NK-92 (cell line): ENCODE data around the gene CYS1.
"Not testable (repeated sequence)": the region's sequence is repeated elsewhere in the genome, so short reads cannot be mapped to it uniquely, and the experiment has no call there.

Experiments used
- DNase-seq: peaks from one replicate; lab custom pipeline; 2025; ENCODE audit not compliant: unreplicated experiment; lab: John Stamatoyannopoulos, UW

CYS1 gene

DNA sequence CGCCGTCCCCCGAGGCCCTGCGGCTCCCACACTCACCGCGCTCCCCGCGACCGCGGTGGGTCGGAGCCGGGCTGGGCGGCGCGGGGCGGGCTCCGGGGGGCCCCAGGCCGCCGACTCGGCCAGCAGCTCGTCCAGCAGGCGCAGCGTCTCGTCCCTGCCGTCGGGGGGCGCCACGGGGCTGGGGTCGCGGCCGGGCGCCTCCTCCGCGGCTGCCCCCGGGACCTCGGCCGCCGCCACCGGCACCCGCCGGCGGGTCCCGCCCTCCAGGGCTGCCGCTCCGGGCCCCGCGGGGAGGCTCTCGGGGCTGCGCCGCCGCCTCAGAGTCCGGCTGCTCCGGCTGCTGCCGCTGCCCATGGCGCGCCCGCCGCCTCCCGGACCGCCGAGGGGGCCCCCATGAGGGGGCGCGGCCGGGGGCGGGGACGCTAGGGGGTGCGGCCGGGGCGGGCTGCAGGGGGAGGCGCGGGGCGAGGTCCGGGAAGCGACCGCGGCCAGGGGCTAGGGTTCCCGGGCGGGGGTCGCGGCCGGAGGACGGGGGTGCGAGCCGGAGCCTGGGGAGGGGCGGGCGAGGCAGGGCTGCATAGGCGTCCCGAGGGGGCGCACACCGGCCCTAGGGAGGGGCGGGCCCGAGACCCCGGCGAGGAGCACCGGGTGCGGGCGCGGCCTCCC is at the start of gene CYS1:
Gene CYS1 (minus strand): TSS at position 542 of the 666 bp plus-strand sequence. CDS start 188 bp downstream, at position 354.
- DNase-seq: no peak

GRCh38 chr2:10129490-10129889 is 49.3 kb upstream of the CYS1 start:
- no peak for DNase-seq

- DNase-seq: no peak
Observed at GRCh38 chr2:10128420-10128819, 48.2 kb upstream of the CYS1 start.

GRCh38 chr2:10126632-10127026 is 46.4 kb upstream of the CYS1 start:
- no peak for DNase-seq

GRCh38 chr2:10125842-10126631 is 45.8 kb upstream of the CYS1 start:
- no peak for DNase-seq

DNA sequence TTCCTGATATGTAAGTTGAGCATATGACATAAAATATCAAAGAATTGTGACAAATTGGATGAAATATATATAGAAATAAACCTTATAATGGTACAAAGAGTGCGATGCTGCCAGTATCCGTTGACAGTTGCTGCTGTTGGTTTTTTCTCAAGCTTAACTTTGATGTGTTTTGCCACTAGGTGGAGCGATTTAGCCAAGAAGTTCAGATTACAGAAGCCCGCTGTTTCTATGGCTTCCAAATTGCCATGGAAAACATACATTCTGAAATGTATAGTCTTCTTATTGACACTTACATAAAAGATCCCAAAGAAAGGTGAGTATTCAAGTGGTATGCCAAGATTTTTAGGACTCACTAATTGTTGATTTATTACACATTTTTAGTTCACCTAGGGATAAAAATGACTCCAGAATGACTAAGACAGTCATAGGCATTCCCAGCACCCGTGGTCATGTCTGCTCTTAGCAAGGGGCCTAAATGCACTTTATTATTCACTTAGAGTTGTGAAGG is 44.4 kb upstream of the CYS1 start:
- no peak for DNase-seq

DNA sequence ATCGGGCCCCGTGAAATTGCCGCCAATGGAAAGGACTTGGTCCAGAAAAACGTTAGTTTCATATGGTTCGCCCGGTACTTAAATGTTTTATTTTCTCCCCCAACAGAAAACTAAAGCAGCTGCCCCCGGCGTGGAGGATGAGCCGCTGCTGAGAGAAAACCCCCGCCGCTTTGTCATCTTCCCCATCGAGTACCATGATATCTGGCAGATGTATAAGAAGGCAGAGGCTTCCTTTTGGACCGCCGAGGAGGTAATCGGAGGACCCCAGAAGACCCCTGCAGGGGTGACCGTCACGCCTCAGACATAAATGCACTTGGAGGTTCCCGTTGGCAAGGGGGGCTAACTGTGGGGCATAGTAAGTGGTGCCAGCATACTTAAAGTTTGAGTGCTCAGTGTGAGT is 43.1 kb upstream of the CYS1 start:
- DNase-seq: no peak

DNA sequence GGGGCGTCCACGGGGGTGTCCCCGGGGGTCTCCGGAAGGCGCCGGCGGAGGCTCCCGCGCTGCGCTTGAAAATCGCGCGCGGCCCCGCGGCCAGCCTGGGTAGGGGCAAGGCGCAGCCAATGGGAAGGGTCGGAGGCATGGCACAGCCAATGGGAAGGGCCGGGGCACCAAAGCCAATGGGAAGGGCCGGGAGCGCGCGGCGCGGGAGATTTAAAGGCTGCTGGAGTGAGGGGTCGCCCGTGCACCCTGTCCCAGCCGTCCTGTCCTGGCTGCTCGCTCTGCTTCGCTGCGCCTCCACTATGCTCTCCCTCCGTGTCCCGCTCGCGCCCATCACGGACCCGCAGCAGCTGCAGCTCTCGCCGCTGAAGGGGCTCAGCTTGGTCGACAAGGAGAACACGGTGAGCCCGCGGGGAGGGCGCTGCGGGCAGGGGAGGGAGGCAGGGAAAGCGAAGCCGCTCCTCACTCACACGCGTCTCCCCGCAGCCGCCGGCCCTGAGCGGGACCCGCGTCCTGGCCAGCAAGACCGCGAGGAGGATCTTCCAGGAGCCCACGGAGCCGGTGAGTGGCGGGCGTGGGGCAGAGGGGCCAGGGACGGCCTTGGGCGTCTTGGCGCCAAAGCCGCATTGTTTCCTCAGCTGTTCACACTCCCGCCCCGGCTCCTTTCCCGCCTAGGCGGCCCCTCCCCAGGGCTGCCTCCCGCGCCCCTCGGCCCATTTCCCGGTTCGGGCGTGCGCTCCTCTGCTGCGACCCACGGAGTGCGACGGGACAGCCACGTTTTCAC is 42.5 kb upstream of the CYS1 start, which contains the start of gene RRM2:
Gene RRM2 (plus strand): TSS at position 240 of the 781 bp plus-strand sequence. CDS start 60 bp downstream, at position 300.
- peak; percentile 50 for DNase-seq

- DNase-seq: no peak
Observed at GRCh38 chr2:10120877-10121574, 40.8 kb upstream of the CYS1 start.

DNA sequence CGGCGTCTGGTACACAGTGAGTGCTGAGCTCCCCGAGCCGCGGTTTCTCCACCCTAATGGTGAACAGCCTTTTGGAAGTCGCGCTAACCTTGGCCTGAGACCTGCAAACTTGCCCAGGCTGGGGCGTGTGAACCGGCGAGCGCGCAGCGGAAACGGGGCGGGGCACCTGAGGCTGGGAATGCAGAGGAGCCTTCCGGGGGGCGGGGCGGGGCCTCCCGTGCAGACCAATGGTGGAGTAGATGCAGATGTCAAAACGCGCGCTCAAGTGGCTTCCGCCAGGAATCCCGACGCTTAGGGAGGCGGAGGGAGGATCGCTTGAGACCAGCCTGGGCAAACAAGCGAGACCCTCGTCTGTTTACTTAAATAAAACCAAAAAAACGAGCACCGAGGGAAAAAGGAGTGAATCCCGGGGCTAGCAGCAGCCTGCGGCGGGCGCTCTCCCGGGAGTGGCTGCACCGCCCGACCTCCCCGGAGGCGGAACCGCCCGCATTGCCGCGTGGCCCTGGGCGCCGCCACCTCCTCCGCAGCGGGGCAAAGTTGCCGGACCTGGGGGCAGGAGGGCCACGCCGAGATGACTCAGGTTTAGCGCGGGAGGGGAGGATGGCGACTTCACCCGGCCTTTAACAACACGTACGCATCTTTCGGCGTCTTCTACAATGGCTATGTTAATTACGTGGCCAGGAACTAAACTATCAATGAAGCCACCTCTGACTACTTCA is 40.1 kb upstream of the CYS1 start:
- peak; percentile 40 for DNase-seq

GRCh38 chr2:10119601-10120157 is 39.5 kb upstream of the CYS1 start:
- no peak for DNase-seq

DNA sequence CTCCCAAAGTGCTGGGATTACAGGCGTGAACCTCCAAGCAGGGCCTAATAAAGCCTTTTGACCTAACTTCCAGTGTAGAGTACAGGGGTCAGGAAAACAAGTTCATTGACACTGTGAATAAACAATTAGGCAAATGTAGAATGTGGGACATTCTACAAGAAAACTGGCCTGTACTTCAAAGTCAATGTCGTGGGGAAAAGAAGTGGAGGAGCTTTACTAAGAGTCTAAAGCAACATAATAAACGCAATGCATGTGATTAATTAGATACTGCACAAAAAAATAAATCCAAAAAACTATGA is 38.8 kb upstream of the CYS1 start:
- DNase-seq: no peak

- DNase-seq: no peak
Observed at GRCh38 chr2:10109311-10109710, 29.1 kb upstream of the CYS1 start.

GRCh38 chr2:10104906-10105305 is 24.7 kb upstream of the CYS1 start:
- DNase-seq: not testable (repeated sequence)

GRCh38 chr2:10103179-10103578 is 23.0 kb upstream of the CYS1 start:
- no peak for DNase-seq

GRCh38 chr2:10101491-10101890 is 21.3 kb upstream of the CYS1 start:
- no peak for DNase-seq

DNA sequence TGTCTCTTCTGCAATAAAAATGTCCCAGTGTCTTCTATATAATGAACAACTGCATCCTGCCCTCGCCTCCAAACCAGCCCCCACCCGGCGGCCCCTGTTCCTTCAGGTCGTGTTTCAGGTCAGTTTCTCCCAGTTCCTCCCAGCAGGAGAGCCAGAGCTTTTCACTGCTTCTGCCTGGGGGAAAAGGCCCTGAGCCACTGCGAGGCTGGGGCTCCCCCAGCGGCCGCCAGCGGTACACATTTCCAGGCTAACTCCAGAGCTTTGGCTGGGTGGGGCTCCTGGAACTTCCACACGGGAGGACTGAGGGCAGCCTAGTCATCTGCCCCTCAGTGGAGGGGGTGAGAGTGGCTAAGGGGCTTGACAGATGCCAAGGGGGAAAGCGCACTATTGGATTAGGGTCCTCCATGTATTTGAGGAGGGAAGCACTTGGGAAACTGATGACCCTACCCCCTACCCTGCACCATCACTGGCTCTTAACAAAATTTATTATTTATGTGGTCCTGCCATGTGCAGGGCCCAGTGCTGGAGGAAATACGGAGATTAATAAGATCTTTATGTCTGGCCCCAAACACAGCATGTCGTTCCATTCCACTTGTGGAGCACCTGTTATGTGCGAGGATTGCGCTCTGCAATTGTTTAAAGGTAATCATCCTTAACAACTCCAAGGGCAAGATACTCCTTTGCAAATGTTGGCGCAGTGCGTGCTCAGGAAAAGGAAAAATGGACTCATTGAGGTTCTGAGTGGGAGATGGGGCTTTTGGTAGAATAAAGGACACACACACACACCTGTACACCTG is 17.3 kb upstream of the CYS1 start:
- no peak for DNase-seq

- DNase-seq: no peak
Observed at GRCh38 chr2:10096641-10097040, 16.4 kb upstream of the CYS1 start.

DNA sequence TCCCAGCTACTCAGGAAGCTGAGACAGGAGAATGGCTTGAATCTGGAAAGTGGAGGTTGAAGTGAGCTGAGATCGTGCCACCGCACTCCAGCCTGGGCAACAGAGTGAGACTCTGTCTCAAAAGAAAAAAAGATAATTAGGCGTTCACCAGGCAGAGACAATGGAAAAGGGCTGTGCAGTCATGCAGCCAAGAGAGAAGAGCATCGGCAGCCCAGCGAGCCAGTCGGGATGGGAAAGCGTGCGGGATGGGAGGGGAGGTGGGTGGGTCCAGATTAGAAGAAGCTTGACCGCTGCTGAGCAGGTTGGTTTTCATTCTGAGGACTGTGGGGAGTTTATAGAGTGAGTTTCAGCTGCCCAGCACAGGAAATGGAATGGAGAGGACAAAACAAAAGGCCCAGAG is 15.0 kb upstream of the CYS1 start:
- DNase-seq: no peak
